ENCODE measurements around the gene NEK1.

The NEK1 gene

DNA sequence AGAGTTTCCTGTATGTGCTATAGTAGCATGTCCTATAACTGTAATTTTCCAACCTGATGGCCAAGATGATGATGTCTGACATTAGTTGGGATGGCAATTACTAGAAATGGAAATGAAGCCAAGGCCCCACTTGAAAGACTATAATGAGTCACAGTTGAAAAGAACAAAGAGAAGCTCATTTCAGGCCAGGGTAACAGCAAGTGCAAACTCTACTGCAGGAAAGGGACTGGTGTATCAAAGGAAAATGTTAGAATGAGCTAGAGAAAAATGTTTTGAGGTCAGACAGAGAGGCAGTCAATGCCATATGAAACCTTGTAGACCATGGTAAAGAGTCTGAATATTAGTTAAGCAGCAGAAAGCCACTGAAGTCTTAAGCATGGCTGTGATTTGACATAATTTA lies 195.4 kb downstream of the NEK1 start:
- DNase-seq: no peak

DNA sequence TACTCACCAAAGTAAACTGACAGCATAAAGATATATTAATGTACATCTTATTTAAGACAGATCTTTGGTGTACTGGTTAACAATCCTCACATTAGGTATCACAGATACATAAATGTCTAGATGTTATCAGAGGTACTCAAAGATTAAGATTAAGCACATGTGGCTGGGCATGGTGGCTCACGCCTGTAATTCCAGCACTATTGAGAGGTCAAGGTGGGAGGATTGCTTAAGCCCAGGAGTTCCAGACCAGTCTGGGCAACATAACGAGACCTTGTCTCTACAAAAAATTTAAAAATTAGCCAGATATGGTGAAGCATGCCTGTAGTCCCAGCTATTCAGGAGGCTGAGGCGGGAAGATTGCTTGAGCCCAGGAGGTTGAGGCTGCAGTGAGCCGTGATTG lies 195.9 kb downstream of the NEK1 start:
- DNase-seq: no peak

DNA sequence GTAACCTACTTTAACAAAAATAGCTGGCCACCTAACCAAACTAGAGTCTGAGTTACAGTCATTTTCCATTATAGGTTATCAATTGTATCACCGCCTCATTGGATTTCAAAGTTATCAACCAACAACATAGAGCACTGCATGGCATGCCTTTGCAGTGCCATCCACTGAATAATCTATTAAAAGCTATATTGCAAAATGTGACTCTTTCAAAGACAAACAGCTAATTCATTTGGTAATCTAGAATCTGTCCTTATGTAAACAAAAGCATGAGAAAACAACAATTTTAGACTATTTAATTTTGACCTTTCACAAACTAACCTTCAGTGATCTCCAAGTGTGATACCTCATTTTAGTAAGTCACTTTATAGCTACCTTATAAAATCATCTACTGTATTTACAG lies 197.5 kb downstream of the NEK1 start:
- DNase-seq: no peak

DNA sequence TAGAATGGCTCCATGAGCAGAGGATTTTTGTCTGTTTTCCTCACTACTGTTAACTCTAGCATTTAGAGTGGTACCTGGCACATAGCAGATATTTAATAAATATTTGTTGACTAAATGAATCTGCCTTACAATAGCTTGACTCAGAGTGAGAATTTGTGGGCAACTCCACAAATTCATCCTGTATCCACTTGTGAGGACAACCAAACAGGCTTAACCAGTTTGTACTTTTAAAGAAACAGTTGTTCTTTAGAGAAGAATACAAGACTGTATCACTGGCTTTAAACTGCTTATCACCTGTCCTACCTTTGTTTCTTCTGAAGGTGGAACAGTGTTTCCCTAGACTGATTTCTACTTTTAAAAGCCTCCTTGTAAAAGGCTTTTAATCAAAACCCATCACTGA lies 200.3 kb downstream of the NEK1 start:
- DNase-seq: no peak

DNA sequence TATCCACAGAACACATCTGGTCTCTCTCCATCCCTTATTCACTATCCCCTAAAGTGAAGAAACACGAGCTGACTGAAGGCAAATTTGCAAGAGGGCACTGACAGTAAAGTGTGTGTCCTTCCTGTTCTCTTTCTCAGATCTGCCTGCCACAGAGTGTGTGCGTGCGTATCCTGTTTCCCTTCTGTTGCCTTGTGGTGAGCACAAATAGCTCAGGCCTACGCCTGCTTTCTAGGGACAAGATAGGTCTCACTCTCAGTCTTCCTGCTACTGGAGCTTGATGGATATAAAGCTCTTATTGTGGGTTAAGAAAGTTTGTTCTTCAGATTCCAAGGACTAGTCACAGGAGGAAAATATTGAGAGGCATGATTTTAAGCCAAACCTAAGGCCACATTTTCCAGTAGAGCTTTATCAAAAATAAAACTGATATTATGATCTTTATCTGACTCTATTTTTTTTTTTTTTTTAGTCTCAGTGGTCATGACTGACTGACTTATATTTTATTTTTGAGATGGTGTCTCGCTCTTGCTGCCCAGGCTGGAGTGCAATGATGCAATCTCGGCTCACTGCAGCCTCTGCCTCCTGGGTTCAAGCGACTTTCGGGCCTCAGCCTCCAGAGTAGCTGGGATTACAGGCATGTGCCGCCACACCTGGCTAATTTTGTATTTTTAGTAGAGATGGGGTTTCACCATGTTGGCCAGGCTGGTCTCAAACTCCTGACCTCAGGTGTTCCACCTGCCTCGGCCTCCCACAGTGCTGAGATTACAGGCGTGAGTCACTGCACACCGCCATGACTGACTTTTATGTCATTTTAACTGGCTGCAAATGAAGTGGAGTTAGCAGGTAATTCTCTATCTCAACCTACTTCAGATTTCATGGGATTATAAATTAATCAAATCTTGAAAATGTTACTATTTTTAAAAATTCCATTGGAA lies 201.3 kb downstream of the NEK1 start:
- DNase-seq: peak; percentile 38 to 56

DNA sequence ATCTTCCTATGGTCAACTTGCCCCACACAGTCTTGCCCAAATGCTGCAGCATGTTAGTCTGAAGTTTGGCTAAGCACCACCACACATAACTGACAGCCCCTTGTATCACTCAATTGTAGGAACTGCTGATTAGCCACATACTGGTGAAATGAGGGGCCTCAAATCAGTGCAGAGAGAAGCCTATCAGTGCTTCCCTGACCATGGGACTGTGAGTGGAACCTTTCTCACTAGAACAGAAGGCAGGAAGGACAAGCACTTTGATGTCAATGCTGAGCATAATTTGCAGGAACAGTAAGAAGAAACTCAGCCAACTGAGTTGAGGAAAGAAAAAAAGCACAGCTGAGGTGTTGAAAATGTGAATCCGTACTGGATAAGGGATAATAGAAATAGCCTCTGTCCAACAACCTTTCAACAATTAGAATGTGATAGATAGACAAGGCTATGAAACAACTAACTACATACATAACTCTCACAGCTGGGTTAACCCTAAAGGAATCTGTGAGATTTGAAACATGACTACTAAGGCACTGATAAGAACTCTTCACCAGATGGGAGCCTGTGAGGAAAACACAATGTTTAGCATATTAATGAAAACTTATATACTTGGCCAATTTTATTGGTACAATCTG lies 205.1 kb downstream of the NEK1 start:
- DNase-seq: no peak

DNA sequence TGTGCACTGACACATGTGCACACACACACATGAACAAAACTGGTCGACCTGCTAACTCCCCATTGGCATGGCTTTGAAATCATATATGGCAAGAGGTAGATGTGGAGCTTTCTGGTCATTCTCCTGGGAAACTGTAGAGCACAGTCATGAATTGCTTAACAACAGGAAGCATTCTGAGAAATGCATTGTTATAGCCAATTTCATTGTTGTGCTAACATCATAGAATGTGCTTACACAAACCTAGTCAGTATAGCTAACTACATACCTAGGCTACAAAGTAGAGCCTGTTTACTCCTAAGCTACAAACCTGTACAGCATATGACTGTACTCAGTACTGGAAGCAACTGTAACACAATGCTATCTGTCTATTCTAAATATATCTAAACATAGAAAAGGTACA lies 207.4 kb downstream of the NEK1 start:
- no peak for DNase-seq

DNA sequence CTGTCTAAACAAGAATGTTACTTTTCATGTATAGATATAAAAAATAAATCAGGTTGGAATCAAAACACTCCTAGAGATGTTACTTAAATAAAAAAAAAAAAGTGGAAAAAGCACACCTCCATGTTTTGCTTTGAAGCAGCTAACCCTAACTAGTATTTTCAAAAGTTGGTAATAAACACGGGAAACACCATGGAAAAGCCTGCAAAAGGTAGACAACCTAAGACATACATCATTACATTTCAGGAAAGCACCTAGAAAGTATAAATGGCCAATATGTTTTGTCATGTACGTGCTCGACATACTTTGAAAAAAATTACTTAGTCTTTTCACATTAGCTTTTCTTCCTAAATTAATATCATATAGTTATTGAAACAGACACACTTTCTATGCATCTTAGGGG lies 211.6 kb downstream of the NEK1 start:
- DNase-seq: no peak

DNA sequence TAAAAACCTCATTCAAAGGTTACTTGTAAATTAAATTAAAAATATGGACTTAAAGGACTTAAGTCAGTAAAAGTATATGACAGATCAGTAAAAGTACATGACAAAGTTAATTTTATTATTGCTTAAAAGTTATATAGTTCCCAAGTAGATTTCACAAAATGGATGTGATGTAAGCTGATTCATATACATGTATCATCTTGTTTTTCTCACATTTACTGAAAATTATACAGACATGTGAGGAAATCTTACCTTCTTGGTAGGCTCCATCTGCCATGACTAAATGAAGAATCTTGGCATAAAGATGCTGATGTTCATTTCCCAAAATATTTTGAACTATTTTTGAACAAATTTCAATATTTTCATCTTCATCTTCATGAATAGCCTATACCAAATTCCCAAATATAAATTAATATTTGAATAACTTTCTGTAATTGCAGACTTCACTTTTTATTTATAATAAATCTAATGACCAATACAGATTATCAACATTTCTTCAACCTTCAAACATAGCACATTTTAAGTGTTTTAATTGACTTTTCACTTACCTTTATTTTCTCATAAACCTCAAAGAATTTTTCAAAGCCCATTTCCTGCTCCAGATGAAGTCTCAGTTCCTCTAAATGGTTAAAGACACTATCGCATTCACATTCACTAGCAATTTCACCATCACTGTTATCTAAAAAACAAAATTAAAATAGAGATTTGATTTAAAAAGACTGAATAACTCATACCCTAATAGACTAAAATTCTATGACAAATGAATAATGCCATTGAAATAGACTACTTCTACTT lies 212.2 kb downstream of the NEK1 start:
- DNase-seq: no peak

DNA sequence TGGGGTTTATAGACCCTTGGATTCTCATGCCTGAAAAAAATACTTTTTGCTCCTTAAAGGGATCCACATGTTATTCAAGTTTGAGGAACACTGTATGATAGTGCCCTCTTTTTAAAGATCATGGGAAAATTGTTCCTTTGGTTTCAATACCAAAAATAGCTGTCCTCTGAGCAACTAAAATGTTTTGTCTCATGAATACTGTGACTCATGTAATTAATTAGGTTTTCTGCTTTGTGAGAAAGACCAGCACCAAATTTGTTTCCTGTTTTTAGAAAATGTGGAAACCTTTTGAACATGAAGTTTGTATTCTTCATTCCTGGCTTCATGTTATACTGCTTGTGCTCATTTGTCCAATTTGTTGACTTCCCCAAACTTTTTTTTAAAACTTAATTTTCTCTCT lies 214.1 kb downstream of the NEK1 start:
- no peak for DNase-seq

DNA sequence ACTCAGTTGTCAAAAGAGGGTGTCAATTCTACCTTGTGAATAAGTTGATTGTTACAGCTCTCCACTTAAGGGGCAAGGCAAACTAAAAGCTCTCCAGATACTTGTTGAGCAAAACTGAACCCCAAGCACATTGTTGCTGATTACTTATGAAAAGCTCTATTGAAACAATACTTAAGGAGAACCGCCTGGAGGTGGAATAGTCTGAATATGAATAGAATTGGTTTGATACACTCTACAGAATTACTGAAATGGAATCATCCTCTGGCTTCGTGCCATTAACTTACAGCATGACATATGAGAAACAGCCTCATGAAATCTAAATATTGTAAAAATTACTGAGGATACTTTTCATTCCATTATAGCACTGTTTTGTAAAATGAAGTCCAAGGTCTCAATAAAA lies 214.6 kb downstream of the NEK1 start:
- no peak for DNase-seq

DNA sequence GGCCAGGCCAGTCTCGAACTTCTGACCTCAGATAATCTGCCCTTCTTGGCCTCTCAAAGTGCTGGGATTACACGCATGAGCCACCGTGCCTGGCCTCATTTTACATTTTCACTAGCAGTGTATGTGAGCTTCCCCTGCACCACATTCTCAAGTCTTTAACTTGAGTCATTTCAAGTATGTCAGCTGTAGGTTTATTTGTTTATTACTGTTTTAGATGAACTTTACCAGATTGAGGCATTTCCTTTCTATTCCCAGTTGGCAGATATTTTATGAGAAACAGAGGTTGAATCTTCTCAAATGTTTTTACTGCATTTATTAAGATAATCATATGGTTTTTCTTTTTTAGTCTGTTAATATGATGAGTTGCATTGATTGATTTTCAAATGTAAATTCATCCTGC lies 227.0 kb downstream of the NEK1 start:
- DNase-seq: no peak

DNA sequence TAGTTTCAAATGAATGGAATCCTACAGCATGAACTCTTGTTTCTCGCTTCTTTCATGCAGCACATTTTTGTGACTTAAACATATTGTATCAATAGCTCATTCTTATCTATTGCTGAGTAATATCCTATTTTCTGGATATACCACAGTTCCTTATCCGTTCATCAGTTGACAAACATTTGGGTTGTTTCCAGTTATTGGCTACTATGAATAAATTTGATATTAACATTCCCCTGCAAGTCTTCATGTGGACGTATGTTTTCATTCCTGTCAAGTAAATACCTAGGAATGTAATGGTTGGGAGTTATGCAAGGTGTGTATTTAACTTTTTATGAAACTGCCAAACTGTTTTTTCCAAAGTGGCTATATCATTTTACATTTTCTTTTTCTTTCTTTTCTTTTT lies 227.6 kb downstream of the NEK1 start:
- no peak for DNase-seq

DNA sequence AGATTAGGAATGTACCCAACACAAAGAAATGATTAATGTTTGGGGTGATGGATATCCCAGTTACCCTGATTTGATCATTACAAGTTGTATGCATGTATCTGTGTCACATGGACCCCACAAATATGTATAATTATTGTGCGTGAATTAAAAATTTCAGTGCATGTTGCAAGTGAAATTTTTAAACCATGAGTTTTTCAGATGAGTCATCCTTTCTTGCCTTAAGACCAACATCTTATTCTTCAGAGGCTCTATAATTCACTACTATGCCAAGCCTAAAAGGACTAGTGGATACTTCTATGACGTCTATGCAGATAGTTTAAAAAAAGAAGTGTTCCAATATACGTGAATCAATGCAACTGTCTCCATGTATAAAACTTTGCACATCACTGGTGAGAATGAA lies 228.7 kb downstream of the NEK1 start:
- no peak for DNase-seq

DNA sequence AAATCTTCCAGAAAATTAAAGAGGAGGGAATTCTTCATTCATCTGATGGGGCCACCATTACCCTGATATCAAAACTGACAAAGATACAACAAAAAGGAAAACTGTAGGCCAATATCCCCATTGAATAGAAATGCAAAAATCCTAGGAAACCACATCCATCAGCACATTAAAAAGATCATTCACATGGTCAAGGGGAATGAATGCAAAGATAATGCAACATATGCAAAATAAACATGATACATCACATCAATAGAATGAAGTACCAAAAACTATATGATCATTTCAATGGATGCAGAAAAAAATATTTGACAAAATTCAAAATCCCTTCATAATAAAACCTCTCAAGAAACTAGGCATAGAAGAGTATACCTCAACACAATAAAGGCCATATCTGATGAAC lies 232.7 kb downstream of the NEK1 start:
- no peak for DNase-seq

DNA sequence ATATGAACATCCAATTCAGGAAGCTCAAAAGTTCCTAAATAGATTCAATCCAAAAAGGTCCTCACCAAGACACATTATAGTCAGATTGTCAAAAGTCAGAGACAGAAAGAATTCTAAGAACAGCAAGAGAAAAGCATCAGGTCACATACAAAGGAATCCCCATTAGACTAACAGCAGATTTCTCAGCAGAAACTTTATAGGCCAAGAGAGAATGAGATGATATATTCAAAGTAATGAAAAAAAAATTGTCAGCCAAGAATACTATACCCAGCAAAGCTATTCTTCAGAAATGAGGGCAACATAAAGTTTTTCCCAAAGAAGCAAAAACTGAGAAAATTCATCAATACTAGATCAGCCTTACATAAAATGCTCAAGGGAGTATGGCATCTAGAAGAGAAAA lies 235.0 kb downstream of the NEK1 start:
- no peak for DNase-seq

DNA sequence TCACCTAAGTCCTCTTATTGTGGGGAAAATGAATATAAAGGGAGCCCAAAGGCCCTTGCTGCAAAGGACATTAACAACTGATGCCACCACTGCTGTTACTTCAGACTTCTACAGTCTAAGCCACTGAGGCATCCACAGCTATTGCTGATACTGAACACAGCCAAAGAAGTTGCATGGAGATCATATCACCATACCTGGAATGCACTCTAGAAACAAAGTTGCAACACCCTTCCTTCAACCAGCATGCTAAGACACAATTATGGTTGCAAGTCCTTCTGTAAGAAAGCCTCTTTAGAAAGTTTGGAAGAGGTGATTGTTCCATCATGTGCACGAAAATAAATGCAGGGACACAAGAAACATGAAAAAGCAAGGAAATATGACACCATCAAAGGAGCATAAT lies 236.0 kb downstream of the NEK1 start:
- DNase-seq: no peak

DNA sequence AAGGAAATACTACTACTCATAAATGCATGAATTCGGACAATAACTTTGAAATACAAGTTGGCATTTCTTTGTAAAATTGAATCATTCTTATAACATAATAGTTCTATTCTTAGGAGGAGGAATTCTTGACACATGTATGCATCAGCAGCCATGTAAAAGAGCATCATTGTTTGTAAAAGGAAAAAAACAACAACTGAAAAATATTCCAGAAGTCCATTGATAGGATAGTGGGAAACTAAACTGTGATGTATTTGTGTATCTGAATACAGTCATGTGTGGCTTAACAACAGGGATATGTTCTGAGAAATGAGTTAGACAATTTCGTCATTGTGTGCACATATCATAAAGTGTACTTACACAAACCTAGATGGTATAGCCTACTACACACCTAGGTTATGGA lies 239.6 kb downstream of the NEK1 start:
- DNase-seq: no peak

DNA sequence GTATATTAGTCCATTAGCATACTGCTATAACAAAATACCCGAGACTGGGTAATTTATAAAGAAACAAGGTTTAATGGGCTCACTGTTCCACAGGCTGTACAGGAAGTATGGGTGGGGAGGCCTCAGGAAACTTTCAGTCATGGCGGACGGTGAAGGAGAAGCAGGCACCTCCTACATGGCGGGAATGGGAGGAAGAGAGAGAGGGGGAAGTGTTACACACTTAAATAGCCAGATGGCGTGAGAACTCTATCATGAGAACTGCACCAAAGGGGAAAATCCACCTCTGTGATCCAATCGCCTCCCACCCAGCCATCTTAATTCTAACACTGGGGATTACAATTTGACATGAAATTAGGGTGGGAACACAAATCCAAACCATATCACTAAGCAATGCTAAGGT lies 242.7 kb downstream of the NEK1 start:
- no peak for DNase-seq

DNA sequence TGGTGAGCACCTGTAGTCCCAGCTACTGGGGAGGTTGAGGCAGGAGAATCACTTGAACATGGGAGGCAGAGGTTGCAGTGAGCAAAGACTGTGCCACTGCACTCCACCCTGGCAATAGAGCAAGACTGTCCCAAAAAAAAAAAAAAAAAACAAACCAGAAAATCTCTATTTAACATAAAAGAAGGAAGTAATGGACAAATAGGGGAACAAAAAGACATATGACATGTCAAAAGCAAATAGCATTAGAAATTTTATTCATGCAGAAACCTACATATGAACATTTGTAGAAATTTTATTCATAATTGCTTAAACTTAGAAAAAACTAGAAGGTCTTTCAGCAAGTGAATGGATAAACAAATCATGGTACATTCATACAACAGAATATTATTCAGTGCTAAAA lies 244.6 kb downstream of the NEK1 start:
- no peak for DNase-seq

DNA sequence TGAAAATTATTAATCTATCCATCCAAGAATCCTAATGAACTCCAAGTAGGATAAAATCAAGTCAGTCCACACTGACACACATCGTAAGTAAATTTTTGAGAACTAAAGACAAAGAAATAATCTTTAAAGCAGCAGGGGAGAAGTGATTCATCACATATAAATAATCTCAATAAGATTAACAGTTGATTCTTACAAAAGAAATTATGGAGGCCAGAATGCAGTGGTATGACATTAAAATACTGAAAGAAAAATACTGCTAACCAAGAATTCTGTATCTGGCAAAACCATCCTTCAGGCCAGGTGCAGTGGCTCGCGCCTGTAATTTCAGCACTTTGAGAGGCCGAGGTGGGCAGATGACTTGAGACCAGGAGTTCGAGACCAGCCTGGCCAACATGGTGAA lies 245.6 kb downstream of the NEK1 start:
- DNase-seq: no peak

DNA sequence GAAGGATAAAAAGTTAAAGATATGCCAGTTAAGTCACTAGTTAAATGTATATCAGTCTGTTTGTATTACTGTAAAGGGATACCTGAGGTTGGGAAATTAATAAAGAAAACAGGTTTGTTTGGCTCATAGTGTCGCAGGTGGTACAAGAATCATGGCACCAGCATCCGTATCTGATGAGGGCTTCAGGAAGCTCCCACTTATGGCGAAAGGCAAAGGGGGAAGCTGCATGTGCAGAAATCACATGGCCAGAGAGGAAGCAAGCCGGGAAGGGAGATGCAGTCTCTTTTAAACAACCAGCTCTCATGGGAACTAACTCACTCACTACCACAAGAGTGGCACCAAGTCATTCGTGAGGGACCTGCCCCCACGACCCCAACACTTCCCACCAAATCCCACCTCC lies 249.8 kb downstream of the NEK1 start:
- DNase-seq: no peak

DNA sequence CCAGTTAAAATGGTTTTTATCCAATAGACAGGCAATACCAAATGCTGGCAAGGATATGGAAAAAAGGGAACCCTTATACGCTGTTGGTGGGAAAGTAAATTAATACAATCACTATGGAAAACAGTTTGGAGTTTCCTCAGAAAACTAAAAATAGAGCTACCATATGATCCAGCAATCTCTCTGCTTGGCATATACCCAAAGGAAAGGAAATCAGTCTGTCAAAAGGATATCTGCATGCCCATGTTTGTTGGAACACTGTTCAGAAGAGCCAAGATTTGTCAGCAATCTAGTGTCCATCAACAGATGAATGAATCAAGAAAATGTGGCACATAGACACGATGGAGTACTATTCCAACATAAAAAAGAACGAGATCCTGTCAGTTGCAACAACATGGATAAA lies 250.6 kb downstream of the NEK1 start:
- no peak for DNase-seq

DNA sequence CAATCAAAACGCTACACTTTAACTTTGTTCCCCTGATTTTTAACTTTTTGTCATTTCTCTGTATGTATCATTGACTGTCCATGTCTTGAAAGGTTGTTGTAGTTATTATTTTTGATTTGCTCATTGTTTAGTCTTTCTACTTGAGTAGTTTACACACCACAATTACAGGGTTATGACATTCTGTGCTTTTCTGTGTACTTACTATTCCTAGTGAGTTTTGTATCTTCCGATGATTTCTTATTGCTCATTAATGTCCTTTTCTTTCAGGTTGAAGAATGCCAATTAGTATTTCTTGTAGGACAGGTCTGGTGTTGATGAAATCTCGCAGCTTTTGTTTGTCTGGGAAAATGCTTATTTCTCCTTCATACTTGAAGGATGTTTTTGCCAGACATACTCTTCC lies 252.4 kb downstream of the NEK1 start:
- no peak for DNase-seq

Data from activated CD4-positive, alpha-beta T cell treated with anti-CD3 and anti-CD28 coated beads, Interleukin-2, amount 50 U/mL, for 48 hours (primary cell).